ENCODE measurements around the gene NOD2.

DNA sequence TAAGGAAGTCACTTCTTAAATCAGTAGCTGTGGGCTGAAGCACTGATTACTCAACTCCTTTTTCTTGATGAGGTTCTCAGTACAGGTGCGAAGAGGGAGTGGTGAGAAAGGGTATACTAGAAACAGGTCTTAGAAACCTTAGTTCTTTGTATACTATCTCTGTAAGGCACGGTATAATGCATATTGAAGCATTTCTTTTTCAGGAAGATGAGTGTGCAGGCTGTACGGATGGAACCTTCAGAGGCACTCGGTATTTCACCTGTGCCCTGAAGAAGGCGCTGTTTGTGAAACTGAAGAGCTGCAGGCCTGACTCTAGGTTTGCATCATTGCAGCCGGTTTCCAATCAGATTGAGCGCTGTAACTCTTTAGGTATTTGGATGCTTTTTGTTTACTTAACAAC, 87.6 kb downstream of the NOD2 start:
- TF ChIP-seq, protein P1, sequence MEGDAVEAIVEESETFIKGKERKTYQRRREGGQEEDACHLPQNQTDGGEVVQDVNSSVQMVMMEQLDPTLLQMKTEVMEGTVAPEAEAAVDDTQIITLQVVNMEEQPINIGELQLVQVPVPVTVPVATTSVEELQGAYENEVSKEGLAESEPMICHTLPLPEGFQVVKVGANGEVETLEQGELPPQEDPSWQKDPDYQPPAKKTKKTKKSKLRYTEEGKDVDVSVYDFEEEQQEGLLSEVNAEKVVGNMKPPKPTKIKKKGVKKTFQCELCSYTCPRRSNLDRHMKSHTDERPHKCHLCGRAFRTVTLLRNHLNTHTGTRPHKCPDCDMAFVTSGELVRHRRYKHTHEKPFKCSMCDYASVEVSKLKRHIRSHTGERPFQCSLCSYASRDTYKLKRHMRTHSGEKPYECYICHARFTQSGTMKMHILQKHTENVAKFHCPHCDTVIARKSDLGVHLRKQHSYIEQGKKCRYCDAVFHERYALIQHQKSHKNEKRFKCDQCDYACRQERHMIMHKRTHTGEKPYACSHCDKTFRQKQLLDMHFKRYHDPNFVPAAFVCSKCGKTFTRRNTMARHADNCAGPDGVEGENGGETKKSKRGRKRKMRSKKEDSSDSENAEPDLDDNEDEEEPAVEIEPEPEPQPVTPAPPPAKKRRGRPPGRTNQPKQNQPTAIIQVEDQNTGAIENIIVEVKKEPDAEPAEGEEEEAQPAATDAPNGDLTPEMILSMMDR (IDR thresholded peaks at IDR 0.05), result peak; percentile 28; the same call in 1 of the 2 replicates
- no peak for TF ChIP-seq POLR2AphosphoS5 (IDR thresholded peaks at IDR 0.05; ENCODE audit: low read depth, low read length)

Measured in Panc1 (cell line).